HEK293 (cell line): ENCODE measurements around the gene STX11.

Experiments used
- CTCF ChIA-PET: fragments of 350-600 bp; formaldehyde crosslinking; extraction: SDS; loops from one replicate; lab custom pipeline; 2021; ENCODE audit warnings: antibody characterized with exemption; lab: Yijun Ruan, JAX
- POLR2A ChIA-PET: fragments of 300-600 bp; formaldehyde crosslinking; extraction: SDS; loops from one replicate; lab custom pipeline; 2020; ENCODE audit warnings: antibody characterized with exemption, inconsistent platforms; lab: Yijun Ruan, JAX
- H3K27ac ChIP-seq: fragments of 200-500 bp; sonication (Bioruptor generic); 2 replicates; pipeline ENCODE4 v1.5.1; 2014; ENCODE audit warnings: low read depth, low read length, control low read depth, inconsistent platforms; ENCODE audit errors: extremely low read depth
- H3K36me3 ChIP-seq, 2 experiments: fragments of 200-500 bp in 1 of 2; sonication (Bioruptor generic) in 1 of 2; 1 replicate in 1 of 2; 2 replicates in 1 of 2; pipeline ENCODE4 v1.5.1; 2014 to 2017; ENCODE audit warnings: inconsistent platforms in 2 of 2, low read length in 2 of 2; ENCODE audit not compliant: control insufficient read depth in 2 of 2, insufficient read depth in 1 of 2
- H3K4me1 ChIP-seq: fragments of 200-500 bp; sonication (Bioruptor generic); 2 replicates; pipeline ENCODE4 v1.5.1; 2014; ENCODE audit warnings: mild to moderate bottlenecking, low read length, inconsistent platforms; ENCODE audit not compliant: control insufficient read depth, insufficient read depth
- H3K4me3 ChIP-seq: 2 replicates; pipeline ENCODE4 v1.5.1; 2011; ENCODE audit warnings: low read depth, mild to moderate bottlenecking, control low read depth, low read length, moderate library complexity
- H3K9me3 ChIP-seq: fragments of 200-500 bp; sonication (Bioruptor generic); 2 replicates; pipeline ENCODE4 v1.5.1; 2014; ENCODE audit warnings: low read depth, low read length, inconsistent platforms; ENCODE audit not compliant: control insufficient read depth, insufficient read depth
- KLF8 ChIP-seq: fragments of 450-650 bp; formaldehyde crosslinking; IDR thresholded peaks from 2 replicates; pipeline ENCODE4 v1.5.1; 2016; ENCODE audit warnings: missing biosample characterization, missing genetic modification characterization
- PRDM1 ChIP-seq: fragments of 450-650 bp; formaldehyde crosslinking; IDR thresholded peaks from 2 replicates; pipeline ENCODE4; 2016; ENCODE audit warnings: missing biosample characterization, missing genetic modification characterization
- YY2 ChIP-seq: fragments of 450-650 bp; formaldehyde crosslinking; IDR thresholded peaks from 2 replicates; pipeline ENCODE4 v1.5.1; 2016; ENCODE audit warnings: missing biosample characterization, missing genetic modification characterization
- ZBTB20 ChIP-seq: fragments of 450-650 bp; formaldehyde crosslinking; IDR thresholded peaks from 2 replicates; pipeline ENCODE4 v1.5.1; 2016; ENCODE audit warnings: missing biosample characterization, missing genetic modification characterization
- ZFP37 ChIP-seq: fragments of 450-650 bp; formaldehyde crosslinking; IDR thresholded peaks from 2 replicates; pipeline ENCODE4 v1.5.1; 2016; ENCODE audit warnings: missing biosample characterization, missing genetic modification characterization
- ZIC2 ChIP-seq: fragments of 450-650 bp; formaldehyde crosslinking; IDR thresholded peaks from 2 replicates; pipeline ENCODE4 v1.5.1; 2016; ENCODE audit warnings: missing biosample characterization, missing genetic modification characterization
- ZNF174 ChIP-seq: fragments of 450-650 bp; formaldehyde crosslinking; IDR thresholded peaks from 2 replicates; pipeline ENCODE4 v1.5.0; 2017; ENCODE audit warnings: missing biosample characterization, mild to moderate bottlenecking, missing genetic modification characterization
- ZNF19 ChIP-seq: fragments of 450-650 bp; formaldehyde crosslinking; IDR thresholded peaks from 2 replicates; pipeline ENCODE4; 2016; ENCODE audit warnings: missing biosample characterization, missing genetic modification characterization, low read depth
- ZNF571 ChIP-seq: fragments of 450-650 bp; formaldehyde crosslinking; IDR thresholded peaks from 2 replicates; pipeline ENCODE4 v1.5.0; 2017; ENCODE audit warnings: missing biosample characterization, missing genetic modification characterization
- ZNF585B ChIP-seq: fragments of 450-650 bp; formaldehyde crosslinking; IDR thresholded peaks from 2 replicates; pipeline ENCODE4 v1.5.1; 2016; ENCODE audit warnings: missing biosample characterization, missing genetic modification characterization
- ZNF623 ChIP-seq: fragments of 450-650 bp; formaldehyde crosslinking; IDR thresholded peaks from 2 replicates; pipeline ENCODE4 v1.5.1; 2016; ENCODE audit warnings: missing biosample characterization, missing genetic modification characterization
- ZNF660 ChIP-seq: fragments of 450-650 bp; IDR thresholded peaks from 2 replicates; pipeline ENCODE4 v1.5.1; 2018; ENCODE audit warnings: missing biosample characterization, mild to moderate bottlenecking, missing genetic modification characterization
- ZNF777 ChIP-seq: fragments of 450-650 bp; formaldehyde crosslinking; IDR thresholded peaks from 2 replicates; pipeline ENCODE4 v1.5.1; 2017; ENCODE audit warnings: missing biosample characterization, missing genetic modification characterization, borderline replicate concordance
- TF ChIP-seq, protein P1 (sequence below): fragments of 450-650 bp; formaldehyde crosslinking; IDR thresholded peaks from 2 replicates; pipeline ENCODE4 v1.5.1; 2017; ENCODE audit warnings: missing biosample characterization, missing genetic modification characterization
- TF ChIP-seq, protein P2 (sequence below): sonication (generic); formaldehyde crosslinking; IDR thresholded peaks from 2 replicates; pipeline ENCODE4 v1.8.1; 2022; ENCODE audit warnings: mild to moderate bottlenecking, moderate library complexity, missing genetic modification reagents
- TF ChIP-seq, protein P3 (sequence below): fragments of 450-650 bp; formaldehyde crosslinking; IDR thresholded peaks from 2 replicates; pipeline ENCODE4 v1.5.0; 2017; ENCODE audit warnings: missing biosample characterization, missing genetic modification characterization, borderline replicate concordance
- TF ChIP-seq, protein P4 (sequence below): fragments of 450-650 bp; formaldehyde crosslinking; IDR thresholded peaks from 2 replicates; pipeline ENCODE4 v1.5.1; 2016; ENCODE audit warnings: missing biosample characterization, missing genetic modification characterization
- TF ChIP-seq, protein P5 (sequence below): fragments of 450-650 bp; formaldehyde crosslinking; IDR thresholded peaks from 2 replicates; pipeline ENCODE4 v1.5.1; 2016; ENCODE audit warnings: missing biosample characterization, missing genetic modification characterization

The STX11 gene

DNA sequence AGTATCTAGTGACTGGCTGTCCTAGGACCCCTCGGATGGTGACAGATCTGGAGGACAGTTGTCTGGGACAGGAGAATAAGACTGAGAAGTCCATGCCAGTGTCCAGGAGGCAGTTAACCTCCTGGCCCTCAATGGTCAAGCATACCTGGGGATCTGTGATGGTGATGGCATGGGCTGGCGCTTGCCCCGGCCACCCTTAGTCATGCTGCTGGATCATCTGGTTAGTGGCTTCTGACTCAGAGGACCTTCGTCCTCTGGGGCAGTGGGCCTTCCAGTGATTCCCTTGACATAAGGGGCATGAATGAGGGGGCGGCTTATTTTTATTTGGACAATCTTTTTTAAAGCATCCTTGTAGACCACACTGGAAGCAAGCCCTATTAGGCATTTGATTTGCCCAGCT is 30.9 kb upstream of the STX11 start (continued):
- TF ChIP-seq, protein P1, sequence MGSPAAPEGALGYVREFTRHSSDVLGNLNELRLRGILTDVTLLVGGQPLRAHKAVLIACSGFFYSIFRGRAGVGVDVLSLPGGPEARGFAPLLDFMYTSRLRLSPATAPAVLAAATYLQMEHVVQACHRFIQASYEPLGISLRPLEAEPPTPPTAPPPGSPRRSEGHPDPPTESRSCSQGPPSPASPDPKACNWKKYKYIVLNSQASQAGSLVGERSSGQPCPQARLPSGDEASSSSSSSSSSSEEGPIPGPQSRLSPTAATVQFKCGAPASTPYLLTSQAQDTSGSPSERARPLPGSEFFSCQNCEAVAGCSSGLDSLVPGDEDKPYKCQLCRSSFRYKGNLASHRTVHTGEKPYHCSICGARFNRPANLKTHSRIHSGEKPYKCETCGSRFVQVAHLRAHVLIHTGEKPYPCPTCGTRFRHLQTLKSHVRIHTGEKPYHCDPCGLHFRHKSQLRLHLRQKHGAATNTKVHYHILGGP (tag by site-specific recombination), result no peak
- TF ChIP-seq ZNF777 (tag by site-specific recombination), result no peak
- no peak for TF ChIP-seq ZNF660 (tag by site-specific recombination)
- no peak for TF ChIP-seq PRDM1 (tag by site-specific recombination)
- no peak for TF ChIP-seq YY2
- TF ChIP-seq ZNF19 (tag by site-specific recombination), result no peak
- TF ChIP-seq, protein P2, sequence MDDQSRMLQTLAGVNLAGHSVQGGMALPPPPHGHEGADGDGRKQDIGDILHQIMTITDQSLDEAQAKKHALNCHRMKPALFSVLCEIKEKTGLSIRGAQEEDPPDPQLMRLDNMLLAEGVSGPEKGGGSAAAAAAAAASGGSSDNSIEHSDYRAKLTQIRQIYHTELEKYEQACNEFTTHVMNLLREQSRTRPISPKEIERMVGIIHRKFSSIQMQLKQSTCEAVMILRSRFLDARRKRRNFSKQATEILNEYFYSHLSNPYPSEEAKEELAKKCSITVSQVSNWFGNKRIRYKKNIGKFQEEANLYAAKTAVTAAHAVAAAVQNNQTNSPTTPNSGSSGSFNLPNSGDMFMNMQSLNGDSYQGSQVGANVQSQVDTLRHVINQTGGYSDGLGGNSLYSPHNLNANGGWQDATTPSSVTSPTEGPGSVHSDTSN (CRISPR knock-in tag), result no peak

DNA sequence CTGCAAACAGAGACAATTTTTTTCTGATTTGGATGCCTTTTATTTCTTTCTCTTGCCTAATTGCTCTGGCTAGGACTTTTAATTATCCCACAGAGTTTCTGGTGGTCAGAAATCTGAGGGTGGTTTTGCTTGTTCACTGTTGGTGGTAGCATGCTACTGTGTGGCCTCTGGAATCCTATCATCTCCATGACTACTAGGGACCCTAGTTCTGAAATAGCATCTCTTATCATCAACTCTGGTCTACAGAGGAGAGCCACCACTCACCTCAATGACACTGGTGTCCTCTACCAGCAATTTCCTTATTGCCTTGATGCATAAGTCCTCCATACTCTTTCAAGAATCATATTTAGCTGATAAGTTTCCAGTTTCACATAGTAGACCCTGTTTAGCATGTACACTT is 27.5 kb upstream of the STX11 start:
- Histone ChIP-seq H3K27ac (no peak overlapping the region), H3K9me3 (no peaks in the 10 kb centered on the region), H3K36me3 (no peaks in the 10 kb centered on the region), H3K4me3 (no peak overlapping the region), H3K4me1 (no peaks in the 10 kb centered on the region)
- POLR2A ChIA-PET, result no interaction called here
- CTCF ChIA-PET, result no interaction called here
- TF ChIP-seq, protein P3, sequence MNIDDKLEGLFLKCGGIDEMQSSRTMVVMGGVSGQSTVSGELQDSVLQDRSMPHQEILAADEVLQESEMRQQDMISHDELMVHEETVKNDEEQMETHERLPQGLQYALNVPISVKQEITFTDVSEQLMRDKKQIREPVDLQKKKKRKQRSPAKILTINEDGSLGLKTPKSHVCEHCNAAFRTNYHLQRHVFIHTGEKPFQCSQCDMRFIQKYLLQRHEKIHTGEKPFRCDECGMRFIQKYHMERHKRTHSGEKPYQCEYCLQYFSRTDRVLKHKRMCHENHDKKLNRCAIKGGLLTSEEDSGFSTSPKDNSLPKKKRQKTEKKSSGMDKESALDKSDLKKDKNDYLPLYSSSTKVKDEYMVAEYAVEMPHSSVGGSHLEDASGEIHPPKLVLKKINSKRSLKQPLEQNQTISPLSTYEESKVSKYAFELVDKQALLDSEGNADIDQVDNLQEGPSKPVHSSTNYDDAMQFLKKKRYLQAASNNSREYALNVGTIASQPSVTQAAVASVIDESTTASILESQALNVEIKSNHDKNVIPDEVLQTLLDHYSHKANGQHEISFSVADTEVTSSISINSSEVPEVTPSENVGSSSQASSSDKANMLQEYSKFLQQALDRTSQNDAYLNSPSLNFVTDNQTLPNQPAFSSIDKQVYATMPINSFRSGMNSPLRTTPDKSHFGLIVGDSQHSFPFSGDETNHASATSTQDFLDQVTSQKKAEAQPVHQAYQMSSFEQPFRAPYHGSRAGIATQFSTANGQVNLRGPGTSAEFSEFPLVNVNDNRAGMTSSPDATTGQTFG (tag by site-specific recombination), result no peak
- TF ChIP-seq KLF8 (tag by site-specific recombination) (no peak), ZBTB20 (tag by site-specific recombination) (no peak), ZNF571 (tag by site-specific recombination) (no peak), ZNF585B (tag by site-specific recombination) (no peak), ZNF623 (tag by site-specific recombination) (no peak), ZNF174 (no peak), ZFP37 (tag by site-specific recombination) (no peak), ZIC2 (tag by site-specific recombination) (no peak)
- TF ChIP-seq, protein P4, sequence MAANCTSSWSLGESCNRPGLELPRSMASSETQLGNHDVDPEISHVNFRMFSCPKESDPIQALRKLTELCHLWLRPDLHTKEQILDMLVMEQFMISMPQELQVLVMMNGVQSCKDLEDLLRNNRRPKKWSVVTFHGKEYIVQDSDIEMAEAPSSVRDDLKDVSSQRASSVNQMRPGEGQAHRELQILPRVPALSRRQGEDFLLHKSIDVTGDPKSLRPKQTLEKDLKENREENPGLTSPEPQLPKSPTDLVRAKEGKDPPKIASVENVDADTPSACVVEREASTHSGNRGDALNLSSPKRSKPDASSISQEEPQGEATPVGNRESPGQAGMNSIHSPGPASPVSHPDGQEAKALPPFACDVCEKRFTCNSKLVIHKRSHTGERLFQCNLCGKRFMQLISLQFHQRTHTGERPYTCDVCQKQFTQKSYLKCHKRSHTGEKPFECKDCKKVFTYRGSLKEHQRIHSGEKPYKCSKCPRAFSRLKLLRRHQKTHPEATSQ (tag by site-specific recombination), result no peak
- TF ChIP-seq, protein P5, sequence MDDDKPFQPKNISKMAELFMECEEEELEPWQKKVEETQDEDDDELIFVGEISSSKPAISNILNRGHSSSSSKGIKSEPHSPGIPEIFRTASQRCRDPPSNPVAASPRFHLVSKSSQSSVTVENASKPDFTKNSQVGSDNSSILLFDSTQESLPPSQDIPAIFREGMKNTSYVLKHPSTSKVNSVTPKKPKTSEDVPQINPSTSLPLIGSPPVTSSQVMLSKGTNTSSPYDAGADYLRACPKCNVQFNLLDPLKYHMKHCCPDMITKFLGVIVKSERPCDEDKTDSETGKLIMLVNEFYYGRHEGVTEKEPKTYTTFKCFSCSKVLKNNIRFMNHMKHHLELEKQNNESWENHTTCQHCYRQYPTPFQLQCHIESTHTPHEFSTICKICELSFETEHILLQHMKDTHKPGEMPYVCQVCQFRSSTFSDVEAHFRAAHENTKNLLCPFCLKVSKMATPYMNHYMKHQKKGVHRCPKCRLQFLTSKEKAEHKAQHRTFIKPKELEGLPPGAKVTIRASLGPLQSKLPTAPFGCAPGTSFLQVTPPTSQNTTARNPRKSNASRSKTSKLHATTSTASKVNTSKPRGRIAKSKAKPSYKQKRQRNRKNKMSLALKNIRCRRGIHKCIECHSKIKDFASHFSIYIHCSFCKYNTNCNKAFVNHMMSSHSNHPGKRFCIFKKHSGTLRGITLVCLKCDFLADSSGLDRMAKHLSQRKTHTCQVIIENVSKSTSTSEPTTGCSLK (tag by site-specific recombination), result no peak
- TF ChIP-seq, protein P2 (CRISPR knock-in tag), result no peak
